ENCODE results near the gene PALLD.

Gene PALLD

DNA sequence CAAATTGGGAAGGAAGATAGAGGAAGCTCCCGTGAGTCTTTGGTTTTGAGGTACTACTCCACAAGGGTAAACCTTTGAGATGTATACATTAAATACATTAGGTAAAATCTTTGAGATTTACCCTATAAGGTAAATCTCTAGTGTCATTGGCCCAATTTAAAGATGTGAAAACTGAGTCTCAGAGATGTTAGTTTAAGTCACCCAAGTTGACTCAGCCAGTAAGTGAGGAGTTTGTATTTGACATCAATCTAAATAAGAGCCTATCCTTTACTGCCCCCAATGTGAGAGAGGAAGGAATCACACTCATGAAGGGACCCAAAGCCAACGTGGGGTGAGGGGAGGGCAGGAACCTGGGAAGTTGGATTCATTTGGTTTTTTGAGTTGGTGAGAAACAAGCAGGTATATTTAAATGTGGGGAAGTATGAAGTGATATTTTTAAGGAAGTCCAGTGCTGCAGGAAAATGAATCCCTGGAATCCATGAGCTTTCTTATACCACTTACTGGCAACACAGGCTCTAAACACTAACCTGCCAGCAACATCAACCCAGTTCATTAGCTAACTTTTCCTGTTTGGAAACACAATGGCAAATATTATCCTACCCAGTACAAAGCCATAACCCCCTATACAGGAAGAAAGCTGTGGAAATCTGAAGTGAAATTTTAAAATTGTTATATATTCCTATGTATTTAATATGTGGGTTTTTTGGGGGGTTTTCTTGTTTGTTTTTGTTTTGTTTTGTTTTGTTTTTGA is 55.3 kb downstream of the PALLD start:
- DNase-seq: no peak
- intact Hi-C loops (cut with DNase I): no loop called here

DNA sequence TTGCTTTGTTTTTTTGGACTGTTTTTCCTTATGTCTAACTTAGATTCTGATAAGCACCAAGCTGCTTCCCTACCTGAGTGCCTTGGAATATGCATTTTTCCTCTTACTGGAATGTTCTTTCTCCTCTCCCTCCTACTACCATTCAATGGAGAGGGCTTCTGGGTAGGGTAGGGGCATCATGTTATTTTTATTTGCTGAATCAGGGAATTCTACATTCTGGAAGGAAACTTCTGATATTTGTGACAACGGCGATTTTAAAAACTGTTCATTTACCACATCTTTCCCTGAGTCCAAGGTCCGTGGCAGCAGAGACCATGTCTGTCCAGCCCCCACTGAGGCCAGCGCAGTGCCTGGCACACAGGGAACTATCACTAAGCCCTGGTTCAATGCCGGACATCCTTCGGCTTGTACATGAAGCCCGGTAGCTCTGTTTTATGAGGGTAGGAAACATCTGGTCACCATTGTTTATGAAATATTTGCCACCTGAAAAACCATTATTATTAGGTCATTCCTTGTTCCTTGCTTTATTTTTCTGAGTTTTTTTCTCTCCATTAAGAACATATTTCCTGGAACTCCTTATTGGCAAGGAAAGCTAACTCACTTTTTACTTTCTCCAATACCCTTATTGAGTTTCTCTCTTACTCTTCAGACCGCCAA is 57.0 kb downstream of the PALLD start:
- no peak for DNase-seq
- intact Hi-C loops (cut with DNase I): no loop called here

DNA sequence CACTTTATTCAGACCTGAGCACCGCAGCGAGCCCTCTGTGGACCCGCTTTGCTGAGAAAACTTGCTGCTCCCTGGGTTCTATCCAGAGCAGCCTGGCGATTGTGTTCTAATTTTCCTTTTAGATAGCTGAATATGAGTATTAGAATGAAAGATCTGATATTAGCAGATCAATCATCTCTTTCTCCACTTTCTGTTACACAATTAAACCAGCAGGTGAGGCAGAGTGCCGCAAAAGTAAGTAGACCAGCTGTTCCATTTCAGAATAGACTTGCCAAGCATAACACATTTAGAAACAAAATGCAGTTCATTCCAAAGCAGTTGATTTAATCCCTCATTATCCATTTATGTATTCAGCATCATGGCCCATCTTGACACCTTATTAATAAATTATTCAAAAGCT is 58.6 kb downstream of the PALLD start:
- intact Hi-C loops (cut with DNase I): no loop called here
- no peak for DNase-seq

DNA sequence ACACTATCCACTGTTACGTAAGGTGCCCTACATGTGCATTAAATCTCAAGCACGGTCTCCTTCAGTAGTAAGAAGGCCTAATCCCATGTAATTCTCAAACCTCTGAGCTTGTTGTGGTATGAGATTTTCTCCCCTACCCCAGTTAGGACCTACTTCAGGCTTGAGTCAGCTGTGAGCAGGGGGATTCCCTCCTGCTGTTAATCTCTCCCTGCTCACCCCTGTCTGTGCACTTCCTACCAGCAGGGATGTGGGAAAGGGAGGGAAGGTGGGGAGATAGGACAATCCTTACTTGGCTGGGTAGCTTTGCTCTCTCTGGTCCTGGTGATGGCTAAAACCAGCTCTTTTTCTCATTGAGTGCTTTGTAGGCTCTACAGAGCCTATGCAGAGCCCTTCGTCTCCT is 60.8 kb downstream of the PALLD start:
- DNase-seq: no peak
- intact Hi-C loops (cut with DNase I): no loop called here

DNA sequence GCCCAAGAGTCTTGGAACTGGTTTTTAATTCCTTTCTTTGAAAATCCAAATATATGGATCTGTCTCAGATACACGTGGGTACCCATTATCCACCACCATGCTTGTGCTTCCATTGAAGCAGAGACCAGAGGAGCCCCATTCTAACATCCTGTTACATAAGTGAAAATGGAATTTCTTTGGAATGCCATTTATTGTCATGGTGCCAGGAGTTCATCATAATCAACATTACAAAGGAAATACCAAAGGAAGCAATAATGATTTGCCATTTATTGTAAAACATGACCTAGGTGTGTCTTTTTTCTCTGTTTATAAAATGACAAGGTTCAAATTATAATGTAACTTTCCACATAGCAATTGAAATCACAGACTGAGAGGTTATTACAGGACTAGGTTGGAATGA is 61.7 kb downstream of the PALLD start:
- DNase-seq: no peak
- intact Hi-C loops (cut with DNase I): no loop called here

DNA sequence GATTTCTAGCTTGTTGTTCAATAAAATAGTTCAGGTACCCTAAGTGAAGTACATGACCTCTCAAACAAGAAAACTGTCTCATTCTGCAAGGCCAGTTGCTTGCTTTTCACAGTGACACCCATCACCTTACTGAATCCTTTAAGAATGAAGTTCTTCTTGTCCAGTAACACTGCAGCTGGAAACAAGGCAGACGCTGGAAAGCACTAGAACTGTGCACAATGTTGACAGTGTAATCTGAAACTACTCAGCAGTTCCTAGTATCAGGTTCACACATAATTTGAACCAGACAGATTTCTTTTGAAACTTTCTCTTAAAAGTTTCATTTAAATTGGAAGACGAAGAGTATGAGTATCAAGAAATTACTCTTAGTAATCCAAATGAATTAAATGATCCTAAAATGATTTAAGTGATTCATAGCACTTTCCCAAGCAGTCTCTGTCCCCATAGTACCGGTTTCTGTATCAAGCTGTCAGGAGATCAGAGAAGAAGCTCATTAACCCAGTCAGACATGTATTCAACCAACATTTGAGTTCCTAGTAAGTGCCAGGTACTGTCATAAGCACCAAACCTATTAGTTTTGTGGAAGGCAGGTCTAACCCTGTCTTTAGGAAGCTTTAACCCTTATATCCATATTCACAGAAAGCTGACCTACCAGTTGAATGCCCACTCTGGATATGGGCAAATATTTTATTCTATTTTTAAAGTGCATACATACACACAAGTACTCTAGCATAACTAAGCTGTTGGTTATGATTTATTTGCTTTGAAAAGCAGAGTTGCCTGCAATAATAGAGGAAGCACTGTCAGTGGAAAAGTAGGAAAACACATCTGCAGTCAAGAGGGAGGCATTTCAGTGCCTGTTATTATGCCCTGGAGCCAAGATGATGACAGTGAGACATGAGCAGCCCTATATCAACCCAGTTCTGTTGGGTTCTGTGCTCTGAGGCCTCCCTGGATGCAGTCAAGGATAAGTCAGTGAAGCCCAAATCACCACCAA is 63.6 kb downstream of the PALLD start:
- no peak for DNase-seq
- intact Hi-C loops (cut with DNase I): no loop called here

DNA sequence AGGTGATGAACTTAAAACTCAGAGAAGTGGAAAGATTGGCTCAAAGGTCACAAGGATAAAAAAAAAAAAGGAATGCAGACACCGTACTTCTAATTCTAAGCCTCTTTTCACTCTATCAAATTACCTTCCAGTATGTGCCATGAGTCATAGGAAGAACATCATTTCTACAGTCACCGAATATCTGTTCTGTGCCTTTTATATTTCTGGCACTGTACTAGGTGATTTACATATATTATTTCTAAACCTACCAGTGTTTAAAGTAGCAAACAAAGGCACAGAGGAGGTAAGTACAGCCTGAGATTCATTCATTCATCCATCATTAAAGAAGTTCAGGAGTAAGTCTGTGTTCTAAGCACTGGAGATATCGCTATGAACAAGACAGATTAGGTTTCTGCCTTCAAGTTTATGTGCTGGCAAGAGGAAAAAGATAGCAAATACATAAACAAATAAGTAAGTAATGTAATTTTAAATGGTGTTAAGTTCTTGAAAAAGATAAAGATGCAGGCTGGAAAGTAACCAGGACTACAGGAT is 65.3 kb downstream of the PALLD start:
- intact Hi-C loops (cut with DNase I): no loop called here
- no peak for DNase-seq

DNA sequence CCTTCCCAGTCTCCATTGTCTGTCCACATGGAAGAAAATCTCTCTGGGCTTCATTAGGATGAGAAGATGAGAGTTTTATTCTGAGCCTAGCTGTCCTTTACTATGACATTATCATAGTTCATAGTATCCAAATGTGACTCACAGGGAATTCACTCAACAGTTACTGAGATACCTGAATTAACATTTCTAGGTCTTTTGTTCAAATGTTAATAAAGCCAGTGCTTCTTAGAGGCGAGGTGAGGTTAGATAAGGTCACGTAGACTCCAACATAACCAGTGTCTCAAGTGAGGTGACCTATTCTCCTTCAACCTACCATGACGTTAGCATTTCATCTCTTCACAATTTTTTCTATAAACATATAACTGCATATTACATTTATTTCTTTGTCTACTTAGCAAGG is 67.2 kb downstream of the PALLD start:
- intact Hi-C loops (cut with DNase I): no loop called here
- no peak for DNase-seq

DNA sequence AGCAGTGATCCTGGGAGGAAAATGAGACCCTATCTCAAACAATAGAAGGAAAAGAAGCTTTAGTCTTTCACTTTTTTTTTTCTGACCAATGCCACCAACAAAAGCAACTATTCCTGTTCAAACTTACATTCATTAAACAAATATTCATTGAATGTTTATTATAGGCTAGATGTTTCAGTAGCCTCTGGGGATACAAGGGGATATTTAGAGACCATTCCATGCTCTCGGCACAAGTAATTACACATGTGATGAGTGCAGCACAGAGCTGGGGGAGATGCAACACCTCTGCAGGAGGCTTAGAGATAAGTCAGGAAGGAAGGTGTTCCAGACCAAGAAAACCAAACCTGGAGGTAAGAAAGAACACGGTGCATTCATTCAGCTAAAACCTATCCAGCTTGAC is 68.3 kb downstream of the PALLD start:
- no peak for DNase-seq
- intact Hi-C loops (cut with DNase I): no loop called here

DNA sequence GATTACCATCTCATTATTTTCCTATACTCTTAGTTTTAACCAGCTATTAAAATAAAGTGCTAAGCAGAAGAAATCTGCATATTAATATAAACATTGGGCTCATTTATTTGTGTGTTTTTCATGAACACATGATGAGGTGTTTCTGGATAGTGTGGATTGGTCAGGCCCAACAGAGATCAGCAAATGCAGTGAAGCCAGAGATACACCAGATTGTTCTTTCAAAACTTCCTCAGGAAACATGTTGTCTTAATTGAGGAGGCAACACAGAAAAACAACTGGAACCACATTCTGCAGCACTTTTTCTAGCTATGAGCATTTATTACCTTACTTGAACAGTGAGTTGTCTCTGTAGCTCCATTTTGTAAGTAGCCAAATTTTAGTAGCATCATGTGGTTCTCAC is 69.9 kb downstream of the PALLD start:
- DNase-seq: no peak
- intact Hi-C loops (cut with DNase I): no loop called here

DNA sequence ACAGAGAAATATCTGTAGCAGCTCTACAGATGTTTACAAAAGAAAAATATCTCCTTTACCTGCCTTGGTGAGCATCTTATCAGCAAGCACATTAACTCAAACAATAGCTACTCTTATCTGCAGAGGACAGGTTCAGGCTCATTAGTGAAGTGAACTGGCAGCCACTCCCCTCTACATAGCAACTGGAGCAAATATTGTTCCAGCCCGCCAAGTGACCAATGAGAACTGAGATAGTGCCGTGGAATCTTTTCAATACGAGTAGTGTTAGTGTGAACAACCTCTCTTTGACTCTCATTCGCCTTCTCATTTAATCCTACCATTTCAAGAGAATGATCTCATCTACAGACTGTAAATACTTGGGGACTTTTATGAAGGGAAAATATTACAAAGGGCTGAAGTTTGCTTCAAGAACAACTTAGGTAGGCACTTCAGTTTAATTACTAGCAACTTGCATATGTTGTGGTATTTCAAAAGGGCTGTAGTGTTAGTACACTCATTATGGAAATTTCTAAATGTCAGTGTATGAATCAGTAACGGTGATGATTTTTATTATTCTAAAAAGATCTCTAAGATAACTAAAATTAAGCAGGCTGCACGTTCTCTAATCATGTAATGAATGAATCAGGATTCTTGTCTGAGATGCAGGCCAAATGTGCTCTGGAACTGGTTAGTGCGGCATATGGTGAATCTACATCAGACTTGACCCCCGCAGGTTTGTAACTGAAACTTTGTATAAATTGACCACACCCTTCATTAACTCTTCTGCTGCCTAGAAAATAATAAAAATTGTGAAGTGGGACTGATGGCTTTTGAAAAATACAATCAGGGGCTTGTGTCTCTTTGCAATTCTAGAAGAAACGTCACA is 72.4 kb downstream of the PALLD start:
- intact Hi-C loops (cut with DNase I): no loop called here
- DNase-seq: no peak

DNA sequence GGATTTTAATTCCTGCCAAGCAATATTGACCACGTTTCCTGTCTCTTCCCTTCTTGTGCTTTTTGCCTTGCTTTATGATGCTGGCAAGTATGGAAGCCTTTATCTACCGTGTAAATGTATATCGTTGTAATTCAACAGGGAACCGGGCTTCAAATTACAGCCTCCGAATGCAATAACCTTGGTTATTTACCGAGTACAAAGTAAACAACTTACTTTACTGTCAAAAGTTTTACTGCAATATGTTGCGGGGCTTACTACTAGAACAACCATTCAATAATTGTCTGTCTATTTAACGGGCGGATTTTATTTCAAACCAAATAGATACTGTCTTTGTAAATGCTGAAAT is 73.1 kb downstream of the PALLD start:
- intact Hi-C loops (cut with DNase I): no loop called here
- no peak for DNase-seq

DNA sequence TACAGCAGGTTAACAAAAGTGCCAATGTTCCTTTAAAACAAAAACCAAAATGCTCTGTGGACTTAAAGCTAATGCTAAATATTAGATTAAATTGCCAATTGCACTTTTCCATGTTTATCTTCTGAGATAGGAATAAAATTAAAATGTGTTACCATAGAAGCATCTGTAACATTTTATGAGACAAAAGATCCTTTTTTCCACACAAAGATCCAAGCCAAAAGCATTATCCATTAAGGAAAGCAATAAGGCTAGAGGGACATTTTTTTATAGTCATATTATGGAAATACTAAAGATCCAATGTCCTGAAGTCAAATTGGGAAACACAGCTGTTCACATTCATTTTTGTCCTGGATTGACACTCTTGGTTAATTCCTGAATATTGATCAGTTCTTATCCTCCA is 73.6 kb downstream of the PALLD start:
- intact Hi-C loops (cut with DNase I): no loop called here
- no peak for DNase-seq

DNA sequence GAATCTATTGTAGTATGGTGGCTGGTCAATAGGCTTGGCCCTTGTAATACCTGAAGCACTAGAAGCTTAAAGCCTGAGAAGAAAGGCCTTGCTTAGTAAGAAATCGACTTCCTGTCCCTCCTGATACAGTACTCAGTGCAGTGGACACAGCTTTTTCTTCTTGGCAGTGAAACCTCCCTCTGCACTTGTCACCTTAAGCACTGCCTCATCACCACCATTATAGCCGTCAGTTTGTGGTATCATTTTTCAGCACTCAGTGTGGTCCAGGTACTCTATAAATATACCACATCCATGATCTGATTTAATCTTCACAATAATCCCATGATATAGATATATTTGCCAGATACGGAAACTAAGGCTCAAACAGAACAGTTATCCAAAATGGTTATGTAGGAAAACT is 75.2 kb downstream of the PALLD start:
- DNase-seq: no peak
- intact Hi-C loops (cut with DNase I): no loop called here

DNA sequence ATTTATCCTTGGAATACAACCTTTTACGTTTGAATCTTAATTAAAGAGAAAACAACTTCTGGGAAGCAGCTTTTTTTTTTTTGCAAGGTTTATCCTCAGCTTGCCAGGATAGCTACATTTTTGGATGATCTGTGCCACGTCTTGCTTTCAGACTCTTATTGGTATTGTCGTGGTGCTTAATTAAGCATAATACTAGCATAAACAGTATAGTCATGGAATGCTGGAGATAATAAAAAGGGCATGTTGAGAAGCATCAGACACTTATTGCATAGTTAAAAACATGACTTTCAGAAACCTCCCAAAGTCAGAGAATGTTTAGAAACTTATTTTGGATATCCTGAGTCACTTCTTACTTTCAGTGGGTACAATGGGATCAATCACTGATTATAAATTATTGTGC is 77.0 kb downstream of the PALLD start:
- intact Hi-C loops (cut with DNase I): no loop called here
- DNase-seq: no peak

DNA sequence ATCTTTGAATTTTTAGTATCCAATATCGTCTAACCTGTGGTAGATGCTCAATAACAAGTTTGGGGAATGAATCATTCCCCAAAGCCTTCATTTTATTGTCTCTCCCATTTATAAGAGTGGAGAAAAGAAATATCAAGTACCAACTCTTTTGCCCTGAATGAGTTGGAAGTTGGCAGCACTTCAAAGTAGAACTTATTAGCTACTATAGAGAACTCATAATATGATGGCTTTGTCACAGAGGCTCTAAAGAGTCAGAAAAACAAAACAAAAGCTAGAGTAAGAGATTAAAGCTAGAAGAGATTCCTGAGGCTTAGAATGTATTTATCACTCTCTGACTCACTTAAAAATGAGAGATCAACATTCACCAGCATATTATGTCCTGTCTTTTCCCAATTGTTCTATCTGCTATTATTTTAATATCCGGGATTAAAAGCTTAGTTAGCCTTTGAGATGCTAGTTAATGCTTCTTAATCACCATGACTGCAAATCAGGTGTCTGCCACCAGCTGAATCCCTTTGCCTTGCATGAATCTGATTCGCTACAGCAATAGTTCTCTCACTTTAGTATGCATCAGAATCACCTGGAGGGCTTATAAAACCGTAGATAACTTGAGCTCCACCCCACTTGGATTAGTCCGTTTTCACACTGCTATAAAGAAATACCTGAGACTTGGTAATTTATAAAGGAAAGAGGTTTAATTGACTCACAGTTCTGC is 77.9 kb downstream of the PALLD start:
- no peak for DNase-seq
- intact Hi-C loops (cut with DNase I): no loop called here

DNA sequence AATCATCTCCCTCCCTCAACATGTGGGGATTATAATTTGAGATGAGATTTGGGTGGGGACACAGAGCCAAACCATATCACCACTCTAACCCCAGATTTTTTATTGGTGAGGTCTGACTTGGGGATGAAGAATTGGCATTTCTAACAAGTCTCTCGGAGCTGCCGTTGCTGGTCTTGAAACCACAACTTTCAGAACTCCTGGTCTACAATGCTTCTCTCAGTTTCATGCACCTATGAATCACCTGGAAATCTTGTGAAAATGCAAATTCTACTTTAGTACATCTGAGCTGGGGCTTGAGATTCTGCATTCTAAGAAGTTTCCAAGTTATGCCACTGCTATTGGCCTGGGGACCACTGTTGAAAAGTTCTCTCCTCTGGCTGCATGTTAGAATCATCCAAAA is 78.6 kb downstream of the PALLD start:
- intact Hi-C loops (cut with DNase I): no loop called here
- DNase-seq: no peak

DNA sequence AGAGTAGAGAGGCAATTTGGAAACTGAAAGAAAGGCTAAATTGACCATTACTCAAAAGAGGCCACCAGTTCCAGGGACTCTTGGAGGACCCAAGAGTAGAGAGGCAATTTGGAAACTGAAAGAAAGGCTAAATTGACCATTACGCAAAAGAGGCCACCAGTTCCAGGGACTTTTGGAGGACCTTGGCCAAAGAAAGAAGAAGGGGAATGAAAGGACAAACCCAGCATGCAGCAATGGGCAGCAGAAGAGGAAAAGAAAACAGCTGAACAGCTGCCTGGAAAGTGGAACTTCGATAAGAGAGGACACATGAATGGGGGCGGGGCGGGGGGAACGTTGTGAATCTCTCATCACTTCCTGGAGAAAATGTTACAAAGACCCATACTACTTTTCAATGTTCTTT is 80.8 kb downstream of the PALLD start:
- intact Hi-C loops (cut with DNase I): no loop called here
- DNase-seq: no peak

DNA sequence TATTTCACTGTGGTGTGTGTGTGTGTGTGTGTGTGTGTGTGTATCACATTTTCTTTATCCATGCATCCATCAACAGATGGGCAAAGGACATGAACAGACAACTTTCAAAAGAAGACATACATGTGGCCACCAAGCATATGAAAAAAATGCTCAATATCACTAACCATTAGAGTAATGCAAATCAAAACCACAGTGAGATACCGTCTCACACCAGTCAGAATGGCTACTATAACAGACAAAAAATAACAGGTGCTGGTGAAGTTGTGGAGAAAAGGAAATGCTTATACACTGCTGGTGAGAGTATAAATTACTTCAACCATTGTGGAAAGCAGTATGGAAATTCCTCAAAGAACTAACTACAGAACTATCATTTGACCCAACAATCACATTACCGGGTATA is 83.4 kb downstream of the PALLD start:
- DNase-seq: no peak
- intact Hi-C loops (cut with DNase I): no loop called here

DNA sequence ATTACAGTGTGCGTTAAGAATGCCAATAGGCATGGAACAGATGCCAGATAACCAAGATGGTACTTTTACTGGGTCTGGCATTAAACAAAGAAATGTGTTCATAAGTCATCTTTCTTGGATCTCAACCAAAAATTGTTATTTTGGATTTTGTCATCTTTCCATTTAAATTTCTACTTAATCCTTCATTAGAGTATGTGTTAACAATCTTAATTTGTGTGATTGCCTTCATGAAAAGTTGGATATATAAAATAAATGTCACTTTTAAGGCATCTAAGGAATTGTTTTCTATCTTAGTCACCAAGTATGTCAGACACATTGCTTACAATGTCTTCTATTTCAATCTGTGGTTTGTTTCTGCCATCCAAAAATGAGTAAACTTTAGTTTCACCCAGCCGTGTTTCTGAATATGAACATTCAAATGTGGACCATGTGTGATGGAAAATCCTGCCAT is 87.5 kb downstream of the PALLD start:
- intact Hi-C loops (cut with DNase I): no loop called here
- DNase-seq: no peak

Data from posterior cingulate gyrus (tissue), 11 donors.